Spleen (tissue), 11 donors: ENCODE results near the gene NAALADL2. TPM values are rescaled to one million over a fixed set of nuclear protein-coding genes. Genes with fewer than 3 reads are reported as not detected.

ENCODE experiments used
- DNase-seq: peaks from one replicate; pipeline ENCODE4 v3.0.0-alpha.2; 2020
- H3K27ac ChIP-seq, 8 donors: fragments of 200-600 bp; sonication (generic) in 7 of 8; 1 replicate in 4 of 8; 2 replicates in 4 of 8; pipeline versions ENCODE4 v1.5.0 to v1.8.0; 2016 to 2021; ENCODE audit warnings: inconsistent platforms in 4 of 8, mild to moderate bottlenecking in 4 of 8, moderate library complexity in 1 of 8
- H3K27me3 ChIP-seq, 7 donors: fragments of 200-600 bp; sonication (generic) in 6 of 7; replicated peaks in 1 of 7; 1 replicate in 4 of 7; 2 replicates in 3 of 7; pipeline versions ENCODE4 v1.5.0 to v1.8.0; 2016 to 2021; ENCODE audit warnings: inconsistent platforms in 3 of 7, mild to moderate bottlenecking in 1 of 7
- H3K36me3 ChIP-seq, 6 donors: fragments of 200-600 bp; sonication (generic) in 5 of 6; 1 replicate in 4 of 6; 2 replicates in 2 of 6; pipeline versions ENCODE4 v1.5.0 to v1.8.0; 2016 to 2021; ENCODE audit warnings: inconsistent platforms in 2 of 6
- H3K4me1 ChIP-seq, 6 donors: fragments of 200-600 bp; sonication (generic) in 5 of 6; 1 replicate in 3 of 6; 2 replicates in 3 of 6; pipeline versions ENCODE4 v1.5.0 to v1.8.0; 2016 to 2021; ENCODE audit warnings: inconsistent platforms in 3 of 6
- H3K4me3 ChIP-seq, 8 donors: fragments of 200-600 bp; sonication (generic) in 7 of 8; 1 replicate in 4 of 8; 2 replicates in 4 of 8; pipeline versions ENCODE4 v1.5.0 to v1.8.0; 2016 to 2021; ENCODE audit warnings: inconsistent platforms in 4 of 8, mild to moderate bottlenecking in 4 of 8, moderate library complexity in 2 of 8
- H3K9me3 ChIP-seq, 8 donors: fragments of 200-600 bp; sonication (generic) in 7 of 8; 1 replicate in 4 of 8; 2 replicates in 4 of 8; pipeline versions ENCODE4 v1.5.0 to v1.8.0; 2016 to 2021; ENCODE audit warnings: inconsistent platforms in 4 of 8
- POLR2A ChIP-seq, 3 donors: fragments of 450-650 bp; IDR thresholded peaks; one replicate each; pipeline ENCODE4 v1.5.1; 2017; ENCODE audit warnings: antibody characterized with exemption in 3 of 3, mild to moderate bottlenecking in 1 of 3
- POLR2AphosphoS5 ChIP-seq, 3 donors: sonication (generic); formaldehyde crosslinking; IDR thresholded peaks; one replicate each; pipeline ENCODE4 v1.5.1; 2017; ENCODE audit warnings: antibody characterized with exemption in 3 of 3
- WGBS, 5 donors: extraction: QIAGEN DNeasy Blood & Tissue Kit in 3 of 5; methylation state at CpG; one replicate each; pipeline versions ENCODE4 v1.1.5 to v1.1.7; 2013 to 2018; 5-methylcytosine and 5-hydroxymethylcytosine counted together
- intact Hi-C: fragments of 100-400 bp; cut with DNase I; formaldehyde crosslinking; loops from one replicate; pipeline ENCODE4 v1.15.0; 2023; ENCODE audit warnings: low total_unique reads
- polyA plus RNA-seq, 3 donors: library from polyadenylated mRNA; stranded (reverse); fragments of 200-250 nt; gene quantifications; one replicate each; pipeline ENCODE4 v1.2.1, GENCODE V29; 2013
- total RNA-seq, 7 donors: library from RNA; depleted of rRNA in 3 of 7; stranded (reverse); fragments of >200 nt in 3 of 7; fragmentation: NEBNext Ultra II Directional in 4 of 7; extraction: Animal tissue kit (Norgen Biotek cat#: 25700) in 4 of 7; gene quantifications; one replicate each; pipeline versions ENCODE4 v1.1.0 to v1.2.1, GENCODE V29; 2016 to 2021
- TF ChIP-seq, protein P1 (sequence below), 11 experiments: fragments of 200-600 bp in 7 of 11; fragments of 450-650 bp in 4 of 11; sonication (generic) in 4 of 11; IDR thresholded peaks in 8 of 11; conservative IDR thresholded peaks in 3 of 11; 1 replicate in 7 of 11; 2 replicates in 4 of 11; pipeline versions ENCODE4 v1.4.0 to v1.8.0; 2016 to 2021; ENCODE audit warnings: antibody characterized with exemption in 11 of 11, inconsistent platforms in 4 of 11, mild to moderate bottlenecking in 1 of 11
- donor health status: healthy with polysubstance abuse.
- donor health status: DM: no; HTN: no; CAD: no; lungs with moderate emphysema.
- donor health status: DM: no; HTN: no; CAD: no.
- donor health status: Bipolar disorder and iron deficiency.
- donor health status: healthy.
- donor health status: DM: no; HTN: no; CAD: no.
- donor health status: DM: yes; HTN: yes; CAD: no.

The NAALADL2 gene
- total and polyA plus RNA-seq, 10 donors, result 0.09 to 14.4 (median 6.4) TPM

GRCh38 chr3:175301741-175302140 lies 442.6 kb downstream of the NAALADL2 start:
- Histone ChIP-seq H3K4me1 (no peaks in the 10 kb centered on the region), H3K27me3 (no peaks in the 10 kb centered on the region), H3K9me3 (peaks cover 0 to 4% (median 0%) of the 10 kb centered on the region in 8 donors), H3K27ac (no peak overlapping the region), H3K4me3 (no peak overlapping the region), H3K36me3 (no peaks in the 10 kb centered on the region)
- WGBS, 5 donors, result 84 to 98% (median 93%) methylated on average over 3 of the region's 3 CpGs
- TF ChIP-seq POLR2A (IDR thresholded peaks at IDR 0.05), result no peak
- TF ChIP-seq POLR2AphosphoS5 (IDR thresholded peaks at IDR 0.05), result no peak
- TF ChIP-seq, protein P1, sequence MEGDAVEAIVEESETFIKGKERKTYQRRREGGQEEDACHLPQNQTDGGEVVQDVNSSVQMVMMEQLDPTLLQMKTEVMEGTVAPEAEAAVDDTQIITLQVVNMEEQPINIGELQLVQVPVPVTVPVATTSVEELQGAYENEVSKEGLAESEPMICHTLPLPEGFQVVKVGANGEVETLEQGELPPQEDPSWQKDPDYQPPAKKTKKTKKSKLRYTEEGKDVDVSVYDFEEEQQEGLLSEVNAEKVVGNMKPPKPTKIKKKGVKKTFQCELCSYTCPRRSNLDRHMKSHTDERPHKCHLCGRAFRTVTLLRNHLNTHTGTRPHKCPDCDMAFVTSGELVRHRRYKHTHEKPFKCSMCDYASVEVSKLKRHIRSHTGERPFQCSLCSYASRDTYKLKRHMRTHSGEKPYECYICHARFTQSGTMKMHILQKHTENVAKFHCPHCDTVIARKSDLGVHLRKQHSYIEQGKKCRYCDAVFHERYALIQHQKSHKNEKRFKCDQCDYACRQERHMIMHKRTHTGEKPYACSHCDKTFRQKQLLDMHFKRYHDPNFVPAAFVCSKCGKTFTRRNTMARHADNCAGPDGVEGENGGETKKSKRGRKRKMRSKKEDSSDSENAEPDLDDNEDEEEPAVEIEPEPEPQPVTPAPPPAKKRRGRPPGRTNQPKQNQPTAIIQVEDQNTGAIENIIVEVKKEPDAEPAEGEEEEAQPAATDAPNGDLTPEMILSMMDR (IDR thresholded peaks at IDR 0.05 in 8 of 11, conservative IDR thresholded peaks at IDR 0.05 in 3 of 11), result no peak
- intact Hi-C loops, result no loop called here
- DNase-seq, result no peak

DNA sequence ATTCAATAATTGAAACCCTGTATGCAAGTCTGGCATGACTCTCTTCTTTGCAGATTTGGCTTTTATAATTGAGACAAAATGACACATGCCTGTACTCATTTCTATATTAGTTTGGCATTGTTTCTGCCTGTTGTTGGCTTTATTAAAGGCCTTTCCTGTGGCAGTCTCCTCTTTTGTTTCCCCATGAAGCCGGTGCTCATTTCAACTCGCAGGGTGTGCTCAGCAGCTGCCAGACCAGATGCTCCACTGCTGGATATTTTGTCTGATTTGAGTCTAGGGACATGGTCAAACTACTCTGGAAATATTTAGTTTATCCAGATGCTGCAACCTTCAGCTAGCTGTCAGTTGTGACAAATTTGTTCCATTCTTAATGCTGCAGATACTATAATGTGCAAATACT lies 445.3 kb downstream of the NAALADL2 start:
- Histone ChIP-seq H3K27me3 (no peaks in the 10 kb centered on the region), H3K4me1 (no peaks in the 10 kb centered on the region), H3K27ac (no peak overlapping the region), H3K36me3 (no peaks in the 10 kb centered on the region), H3K9me3 (peaks cover 0 to 4% (median 0%) of the 10 kb centered on the region in 8 donors), H3K4me3 (no peak overlapping the region)
- TF ChIP-seq POLR2A (IDR thresholded peaks at IDR 0.05) (no peak), POLR2AphosphoS5 (IDR thresholded peaks at IDR 0.05) (no peak)
- TF ChIP-seq, protein P1 (IDR thresholded peaks at IDR 0.05 in 8 of 11, conservative IDR thresholded peaks at IDR 0.05 in 3 of 11), result no peak
- intact Hi-C loops, result no loop called here
- DNase-seq, result no peak
- WGBS, 5 donors, result 71 to 85% (median 73%) methylated on average over 2 of the region's 2 CpGs

DNA sequence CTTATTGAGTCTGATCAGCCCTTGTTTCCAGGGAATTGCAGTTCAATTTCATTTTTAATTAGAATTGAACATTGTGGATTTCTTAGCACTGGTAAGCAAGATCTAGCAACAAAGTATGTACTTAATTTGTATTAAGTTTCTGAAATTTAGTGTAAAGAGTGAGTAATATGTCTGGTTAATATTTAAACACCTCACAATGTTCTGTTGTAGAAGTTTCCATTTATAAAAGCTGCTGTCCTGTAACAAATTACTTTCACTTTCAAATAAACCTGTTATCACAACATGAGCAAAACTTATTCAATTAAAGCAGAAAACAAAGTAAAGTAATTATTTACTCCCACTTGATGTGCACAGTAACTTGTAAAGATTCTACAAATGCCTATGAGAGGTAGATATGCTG lies 448.5 kb downstream of the NAALADL2 start:
- H3K27me3 ChIP-seq, result no peaks in the 10 kb centered on the region
- DNase-seq, result no peak
- H3K9me3 ChIP-seq, result no peaks in the 10 kb centered on the region
- H3K4me1 ChIP-seq, result no peaks in the 10 kb centered on the region
- H3K36me3 ChIP-seq, result no peaks in the 10 kb centered on the region
- TF ChIP-seq POLR2AphosphoS5 (IDR thresholded peaks at IDR 0.05), result no peak
- TF ChIP-seq, protein P1 (IDR thresholded peaks at IDR 0.05 in 8 of 11, conservative IDR thresholded peaks at IDR 0.05 in 3 of 11), result no peak
- TF ChIP-seq POLR2A (IDR thresholded peaks at IDR 0.05), result no peak
- no peak overlapping the region for H3K27ac ChIP-seq
- intact Hi-C loops, result no loop called here
- peak overlapping the region in 1 of 8 donors; percentile 6 for H3K4me3 ChIP-seq

- TF ChIP-seq, protein P1 (IDR thresholded peaks at IDR 0.05 in 8 of 11, conservative IDR thresholded peaks at IDR 0.05 in 3 of 11), result no peak
- TF ChIP-seq POLR2A (IDR thresholded peaks at IDR 0.05), result no peak
- no peak for TF ChIP-seq POLR2AphosphoS5 (IDR thresholded peaks at IDR 0.05)
Observed at GRCh38 chr3:175308097-175308496, 449.0 kb downstream of the NAALADL2 start.

More at GRCh38 chr3:175308097-175308496, 449.0 kb downstream of the NAALADL2 start:
- Histone ChIP-seq H3K36me3 (no peaks in the 10 kb centered on the region), H3K4me1 (no peaks in the 10 kb centered on the region), H3K27ac (no peak overlapping the region), H3K9me3 (no peaks in the 10 kb centered on the region), H3K4me3 (peak overlapping the region in 1 of 8 donors; percentile 6), H3K27me3 (no peaks in the 10 kb centered on the region)
- 79 to 87% (median 82%) methylated on average over 6 of the region's 6 CpGs for whole genome bisulfite sequencing, 5 donors
- intact Hi-C loops, result no loop called here
- no peak for DNase-seq
